Measurements from ENCODE around the gene PGPEP1. TPM values are rescaled to one million over a fixed set of nuclear protein-coding genes. Genes with fewer than 3 reads are reported as not detected.

PGPEP1 gene
- polyA plus RNA-seq, 3 donors: 10.3 to 25.1 (median 10.3) TPM

DNA sequence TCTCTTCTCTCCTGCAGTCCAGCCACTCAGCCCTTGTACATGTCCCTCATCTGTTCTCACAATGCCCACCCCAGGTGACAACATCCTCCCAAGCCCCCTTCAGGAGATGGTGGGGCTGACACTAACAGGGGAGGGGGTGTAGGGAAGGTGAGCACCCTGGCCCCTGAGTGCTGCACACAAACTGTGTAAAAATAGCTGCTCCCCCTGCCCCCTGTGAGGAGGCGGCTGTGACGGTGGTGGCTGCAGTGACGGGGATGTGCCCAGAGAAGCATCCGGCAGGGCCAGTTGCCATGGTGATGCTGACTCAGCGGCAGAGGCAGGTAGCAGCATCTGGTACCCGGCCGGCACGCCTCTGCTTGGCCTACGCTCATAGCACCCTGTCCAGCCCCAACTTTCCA, 45.9 kb upstream of the PGPEP1 start:
- DNase-seq: peak in 2 of 3 donors; percentile 34 to 57
- intact Hi-C loops (cut with micrococcal nuclease): no loop called here
- peak overlapping the region in 6 of 7 donors; percentile 31 to 99 (median 82) for H3K27ac Mint-ChIP-seq
- TF ChIP-seq, protein P1, sequence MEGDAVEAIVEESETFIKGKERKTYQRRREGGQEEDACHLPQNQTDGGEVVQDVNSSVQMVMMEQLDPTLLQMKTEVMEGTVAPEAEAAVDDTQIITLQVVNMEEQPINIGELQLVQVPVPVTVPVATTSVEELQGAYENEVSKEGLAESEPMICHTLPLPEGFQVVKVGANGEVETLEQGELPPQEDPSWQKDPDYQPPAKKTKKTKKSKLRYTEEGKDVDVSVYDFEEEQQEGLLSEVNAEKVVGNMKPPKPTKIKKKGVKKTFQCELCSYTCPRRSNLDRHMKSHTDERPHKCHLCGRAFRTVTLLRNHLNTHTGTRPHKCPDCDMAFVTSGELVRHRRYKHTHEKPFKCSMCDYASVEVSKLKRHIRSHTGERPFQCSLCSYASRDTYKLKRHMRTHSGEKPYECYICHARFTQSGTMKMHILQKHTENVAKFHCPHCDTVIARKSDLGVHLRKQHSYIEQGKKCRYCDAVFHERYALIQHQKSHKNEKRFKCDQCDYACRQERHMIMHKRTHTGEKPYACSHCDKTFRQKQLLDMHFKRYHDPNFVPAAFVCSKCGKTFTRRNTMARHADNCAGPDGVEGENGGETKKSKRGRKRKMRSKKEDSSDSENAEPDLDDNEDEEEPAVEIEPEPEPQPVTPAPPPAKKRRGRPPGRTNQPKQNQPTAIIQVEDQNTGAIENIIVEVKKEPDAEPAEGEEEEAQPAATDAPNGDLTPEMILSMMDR (IDR thresholded peaks at IDR 0.05): no peak
- Histone ChIP-seq H3K4me1 (ENCODE audit: control insufficient read depth in 1 of 2, insufficient read depth in 2 of 2, low read length in 2 of 2) (peaks cover 40 to 49% of the 10 kb centered on the region in 2 donors), H3K4me2 (replicated peaks; ENCODE audit: extremely low read depth, low read length, poor library complexity, severe bottlenecking) (no peak overlapping the region), H3K9me3 (replicated peaks in 1 of 2; ENCODE audit: control insufficient read depth in 1 of 2, insufficient read depth in 1 of 2, low read length in 2 of 2) (no peaks in the 10 kb centered on the region), H3K36me3 (replicated peaks in 1 of 2; ENCODE audit: control insufficient read depth in 1 of 2, insufficient read depth in 2 of 2, low read length in 2 of 2) (no peaks in the 10 kb centered on the region), H3K4me3 (replicated peaks in 1 of 3; ENCODE audit: low read depth in 2 of 3, low read length in 3 of 3) (no peak overlapping the region), H3K79me2 (ENCODE audit: insufficient read depth, low read length) (no peaks in the 10 kb centered on the region), H3K9ac (ENCODE audit: insufficient read depth, low read length, poor library complexity, severe bottlenecking) (no peak overlapping the region), H2AFZ (ENCODE audit: insufficient read depth, low read depth, low read length, poor library complexity, severe bottlenecking) (no peak overlapping the region), H3K27me3 (ENCODE audit: control insufficient read depth in 2 of 2, insufficient read depth in 2 of 2, low read length in 2 of 2) (no peaks in the 10 kb centered on the region), H4K20me1 (ENCODE audit: insufficient read depth, low read length) (no peaks in the 10 kb centered on the region), H3K27ac (ENCODE audit: low read depth in 1 of 2, low read length in 2 of 2) (no peak overlapping the region)
- H3K27me3 Mint-ChIP-seq (ENCODE audit: low read depth in 3 of 3): peaks cover 0 to 5% (median 2%) of the 10 kb centered on the region in 3 donors
- peaks cover 2 to 6% of the 10 kb centered on the region in 2 donors for H3K36me3 Mint-ChIP-seq
- H3K4me1 Mint-ChIP-seq: peaks cover 43% of the 10 kb centered on the region
- H3K4me3 Mint-ChIP-seq: no peak overlapping the region
- H3K9me3 Mint-ChIP-seq: peaks cover 0 to 2% (median 0%) of the 10 kb centered on the region in 7 donors
- WGBS (ENCODE audit: insufficient coverage): 33% methylated on average over 5 of the region's 9 CpGs

DNA sequence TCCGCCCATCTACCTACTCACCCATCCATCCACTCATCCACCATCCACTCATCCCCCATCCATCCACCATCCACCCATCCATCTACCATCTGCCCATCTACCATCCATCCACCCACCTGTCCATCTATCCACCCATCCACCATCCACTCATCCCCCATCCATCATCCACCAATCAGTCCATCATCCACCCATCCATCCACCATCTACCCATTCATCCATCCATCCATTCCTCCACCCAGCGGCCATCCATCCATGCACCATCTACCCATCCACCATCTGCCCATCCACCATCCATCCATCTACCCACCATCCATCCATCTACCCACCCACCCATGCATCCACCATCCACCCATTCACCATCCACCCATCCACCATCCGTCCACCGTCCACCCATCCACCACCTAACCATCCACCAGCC, 45.4 kb upstream of the PGPEP1 start:
- DNase-seq: no peak
- Mint-ChIP-seq H3K27me3 (ENCODE audit: low read depth in 3 of 3) (peaks cover 0 to 5% (median 2%) of the 10 kb centered on the region in 3 donors), H3K4me3 (no peak overlapping the region), H3K36me3 (peaks cover 2 to 6% of the 10 kb centered on the region in 2 donors), H3K27ac (peak overlapping the region in 1 of 7 donors; percentile 81), H3K9me3 (peaks cover 0 to 2% (median 0%) of the 10 kb centered on the region in 7 donors), H3K4me1 (peaks cover 37% of the 10 kb centered on the region)
- intact Hi-C loops (cut with micrococcal nuclease): no loop called here
- TF ChIP-seq, protein P1 (IDR thresholded peaks at IDR 0.05): no peak
- no peaks in the 10 kb centered on the region for H3K79me2 ChIP-seq (ENCODE audit: insufficient read depth, low read length)
- H3K36me3 ChIP-seq (replicated peaks in 1 of 2; ENCODE audit: control insufficient read depth in 1 of 2, insufficient read depth in 2 of 2, low read length in 2 of 2): no peaks in the 10 kb centered on the region
- no peaks in the 10 kb centered on the region for H3K27me3 ChIP-seq (ENCODE audit: control insufficient read depth in 2 of 2, insufficient read depth in 2 of 2, low read length in 2 of 2)
- H3K4me2 ChIP-seq (replicated peaks; ENCODE audit: extremely low read depth, low read length, poor library complexity, severe bottlenecking): no peak overlapping the region
- no peaks in the 10 kb centered on the region for H3K9me3 ChIP-seq (replicated peaks in 1 of 2; ENCODE audit: control insufficient read depth in 1 of 2, insufficient read depth in 1 of 2, low read length in 2 of 2)
- peaks cover 34 to 43% of the 10 kb centered on the region in 2 donors for H3K4me1 ChIP-seq (ENCODE audit: control insufficient read depth in 1 of 2, insufficient read depth in 2 of 2, low read length in 2 of 2)
- no peak overlapping the region for H3K9ac ChIP-seq (ENCODE audit: insufficient read depth, low read length, poor library complexity, severe bottlenecking)
- H4K20me1 ChIP-seq (ENCODE audit: insufficient read depth, low read length): no peaks in the 10 kb centered on the region
- no peak overlapping the region for H3K4me3 ChIP-seq (replicated peaks in 1 of 3; ENCODE audit: low read depth in 2 of 3, low read length in 3 of 3)
- 89% methylated on average over 4 of the region's 4 CpGs for WGBS (ENCODE audit: insufficient coverage)
- H2AFZ ChIP-seq (ENCODE audit: insufficient read depth, low read depth, low read length, poor library complexity, severe bottlenecking): no peak overlapping the region
- H3K27ac ChIP-seq (ENCODE audit: low read depth in 1 of 2, low read length in 2 of 2): no peak overlapping the region

Measured in CD14-positive monocyte (primary cell).